Fibroblast of pulmonary artery (primary cell): ENCODE results near the gene SYCP2.

Experiments used
- DNase-seq: peaks from one replicate; pipeline ENCODE4 v3.0.0-alpha.2; 2010; ENCODE audit warnings: low read depth
- H3K4me3 ChIP-seq: replicated peaks from 2 replicates; pipeline ENCODE4 v1.5.1; 2011; ENCODE audit warnings: low read depth, mild to moderate bottlenecking, control low read depth, low read length, moderate library complexity
- TF ChIP-seq, protein P1 (sequence below): IDR thresholded peaks from 2 replicates; pipeline ENCODE4 v1.5.1; 2011; ENCODE audit warnings: mild to moderate bottlenecking, control low read depth, low read length, inconsistent platforms; ENCODE audit errors: missing control alignments

SYCP2 gene

DNA sequence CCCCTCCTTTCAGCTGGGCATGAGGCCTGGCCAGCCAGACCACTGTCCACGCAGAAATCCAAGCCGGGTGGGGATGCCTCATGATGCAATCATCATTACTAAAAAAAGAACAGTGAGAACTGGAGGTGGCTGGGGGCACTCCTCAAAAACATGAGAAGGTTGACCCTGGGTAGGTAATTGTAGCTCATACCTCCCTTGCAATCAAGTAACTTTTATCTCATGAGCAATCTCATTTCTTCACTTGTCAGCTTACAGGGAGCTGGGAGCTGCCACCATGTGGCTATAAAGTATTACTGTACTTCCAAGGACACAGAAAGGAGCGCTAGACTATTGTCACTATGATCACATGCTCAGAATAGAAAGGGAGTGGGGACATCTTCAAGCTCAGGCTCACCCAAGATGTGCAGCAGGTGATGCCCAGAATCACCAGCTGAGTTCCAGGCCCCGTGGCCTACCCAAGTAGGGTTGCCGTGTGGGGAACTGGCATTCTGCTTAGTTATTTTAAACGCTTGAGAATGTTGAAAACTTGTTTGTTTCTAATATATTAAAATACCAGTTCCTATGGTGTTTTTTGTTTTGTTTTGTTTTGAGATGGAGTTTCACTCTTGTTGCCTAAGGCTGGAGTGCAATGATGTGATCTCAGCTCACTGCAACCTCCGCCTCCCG lies 21.8 kb upstream of the SYCP2 start:
- TF ChIP-seq, protein P1, sequence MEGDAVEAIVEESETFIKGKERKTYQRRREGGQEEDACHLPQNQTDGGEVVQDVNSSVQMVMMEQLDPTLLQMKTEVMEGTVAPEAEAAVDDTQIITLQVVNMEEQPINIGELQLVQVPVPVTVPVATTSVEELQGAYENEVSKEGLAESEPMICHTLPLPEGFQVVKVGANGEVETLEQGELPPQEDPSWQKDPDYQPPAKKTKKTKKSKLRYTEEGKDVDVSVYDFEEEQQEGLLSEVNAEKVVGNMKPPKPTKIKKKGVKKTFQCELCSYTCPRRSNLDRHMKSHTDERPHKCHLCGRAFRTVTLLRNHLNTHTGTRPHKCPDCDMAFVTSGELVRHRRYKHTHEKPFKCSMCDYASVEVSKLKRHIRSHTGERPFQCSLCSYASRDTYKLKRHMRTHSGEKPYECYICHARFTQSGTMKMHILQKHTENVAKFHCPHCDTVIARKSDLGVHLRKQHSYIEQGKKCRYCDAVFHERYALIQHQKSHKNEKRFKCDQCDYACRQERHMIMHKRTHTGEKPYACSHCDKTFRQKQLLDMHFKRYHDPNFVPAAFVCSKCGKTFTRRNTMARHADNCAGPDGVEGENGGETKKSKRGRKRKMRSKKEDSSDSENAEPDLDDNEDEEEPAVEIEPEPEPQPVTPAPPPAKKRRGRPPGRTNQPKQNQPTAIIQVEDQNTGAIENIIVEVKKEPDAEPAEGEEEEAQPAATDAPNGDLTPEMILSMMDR: peak; percentile 16
- H3K4me3 ChIP-seq: no peak overlapping the region
- no peak for DNase-seq

- TF ChIP-seq, protein P1: no peak
- DNase-seq: no peak
Measured at GRCh38 chr20:59954718-59955117, 21.3 kb upstream of the SYCP2 start.

GRCh38 chr20:59949911-59950310 lies 16.5 kb upstream of the SYCP2 start:
- TF ChIP-seq, protein P1: no peak
- no peak overlapping the region for H3K4me3 ChIP-seq
- DNase-seq: no peak

More at GRCh38 chr20:59954718-59955117, 21.3 kb upstream of the SYCP2 start:
- H3K4me3 ChIP-seq: no peak overlapping the region

- peak; percentile 74 for DNase-seq
- TF ChIP-seq, protein P1: peak; percentile 70
- H3K4me3 ChIP-seq: no peak overlapping the region
Measured at GRCh38 chr20:59948828-59949720, 15.6 kb upstream of the SYCP2 start.

- H3K4me3 ChIP-seq: no peak overlapping the region
- TF ChIP-seq, protein P1: no peak
Measured at GRCh38 chr20:59948212-59948611, 14.8 kb upstream of the SYCP2 start.

DNA sequence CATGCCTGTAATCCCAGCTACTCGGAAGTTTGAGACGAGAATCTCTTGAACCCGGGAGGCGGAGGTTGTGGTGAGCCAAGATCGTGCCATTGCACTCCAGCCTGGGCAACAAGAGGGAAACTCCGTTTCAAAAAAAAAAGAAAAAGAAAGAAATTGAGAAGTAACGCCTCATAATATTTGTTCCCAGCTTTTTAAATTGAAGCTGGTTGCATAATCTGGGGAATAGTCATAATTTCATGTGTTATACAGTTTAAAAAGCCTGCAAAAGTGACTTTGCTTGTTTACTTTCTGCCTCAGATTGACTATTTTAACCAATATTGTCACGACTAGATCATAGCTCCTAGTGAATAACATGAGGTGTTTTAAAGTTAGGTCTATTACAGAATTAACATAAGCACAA lies 13.9 kb upstream of the SYCP2 start:
- TF ChIP-seq, protein P1: no peak
- no peak for DNase-seq
- H3K4me3 ChIP-seq: no peak overlapping the region

More at GRCh38 chr20:59948212-59948611, 14.8 kb upstream of the SYCP2 start:
- no peak for DNase-seq
